ENCODE results near the gene ACTL6A. TPM values are rescaled to one million over a fixed set of nuclear protein-coding genes. Genes with fewer than 3 reads are reported as not detected.
"Not testable (repeated sequence)": the region's sequence is repeated elsewhere in the genome, so short reads cannot be mapped to it uniquely, and the experiment has no call there.

The ACTL6A gene
- polyA plus RNA-seq (2013, experiment 1 of 2; ENCODE audit: insufficient read length): 73.8 TPM
- polyA plus RNA-seq (2013, experiment 2 of 2; ENCODE audit: insufficient read length): 43.1 TPM

- peak; percentile 100 for DNase-seq
Observed at GRCh38 chr3:179562591-179563270, at the start of gene ACTL6A. ACTL6A (plus strand) TSS chr3:179562926; CDS start chr3:179563093, 167 bp downstream.

DNA sequence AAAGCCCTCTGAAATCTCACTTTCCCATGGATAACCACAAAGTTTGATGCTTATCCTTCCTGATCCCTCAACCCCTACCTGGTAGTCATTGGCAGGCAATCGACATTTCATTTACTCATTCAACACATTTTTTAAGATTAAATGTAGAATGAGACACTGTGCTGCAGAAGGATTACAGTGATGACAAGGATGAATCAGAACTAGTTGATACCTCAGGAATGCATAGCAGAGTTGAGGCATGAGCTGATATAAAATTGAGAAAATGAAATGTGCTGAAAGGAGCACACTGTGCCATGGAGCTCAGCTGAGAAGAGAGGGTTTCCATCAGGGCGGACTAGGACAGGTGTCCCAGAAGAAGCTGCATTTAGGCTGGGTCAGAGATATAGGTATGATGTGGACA, 48.9 kb upstream of the ACTL6A start:
- DNase-seq: peak; percentile 46

GRCh38 chr3:179516461-179517251, 46.1 kb upstream of the ACTL6A start:
- not testable (repeated sequence) for DNase-seq

DNA sequence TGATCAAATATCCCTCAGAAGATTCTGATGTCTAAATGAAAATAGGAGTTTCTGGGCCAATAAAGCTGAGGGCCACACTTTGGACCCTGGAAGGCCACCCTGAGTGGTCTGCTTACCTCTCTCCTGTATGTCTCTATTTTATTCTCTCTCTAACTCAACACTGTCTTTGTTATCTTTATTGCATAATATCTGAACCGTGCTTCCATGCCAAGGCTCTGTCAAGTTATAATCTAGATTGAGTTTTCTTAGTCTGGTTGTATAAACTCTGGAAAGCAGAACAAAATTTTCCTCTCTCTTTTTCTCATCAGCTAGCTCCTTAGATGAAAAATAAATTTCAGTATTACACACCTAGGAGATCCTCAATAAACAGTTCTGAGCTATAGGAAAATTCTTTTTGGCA, 36.2 kb upstream of the ACTL6A start:
- DNase-seq: no peak

DNA sequence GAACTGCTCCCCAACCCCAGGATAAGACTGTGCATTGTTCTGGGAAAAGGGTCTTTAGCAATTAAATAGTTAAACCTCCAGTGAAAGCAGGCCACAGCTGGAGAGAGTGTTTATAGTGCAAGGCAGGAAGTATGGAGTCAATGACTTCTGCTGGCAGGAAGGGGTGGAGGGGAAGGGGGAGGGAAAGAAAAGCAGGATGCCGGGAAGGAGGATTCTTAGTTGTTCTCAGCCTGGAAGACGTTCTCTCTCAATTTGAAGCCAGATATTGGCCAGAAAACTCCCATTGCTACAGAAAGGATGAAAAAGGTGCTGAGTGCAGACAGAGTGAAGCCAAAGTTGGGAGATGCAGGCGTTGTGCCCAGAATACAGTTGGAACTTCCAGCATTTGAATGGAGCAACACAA, 35.7 kb upstream of the ACTL6A start:
- peak; percentile 79 for DNase-seq

DNA sequence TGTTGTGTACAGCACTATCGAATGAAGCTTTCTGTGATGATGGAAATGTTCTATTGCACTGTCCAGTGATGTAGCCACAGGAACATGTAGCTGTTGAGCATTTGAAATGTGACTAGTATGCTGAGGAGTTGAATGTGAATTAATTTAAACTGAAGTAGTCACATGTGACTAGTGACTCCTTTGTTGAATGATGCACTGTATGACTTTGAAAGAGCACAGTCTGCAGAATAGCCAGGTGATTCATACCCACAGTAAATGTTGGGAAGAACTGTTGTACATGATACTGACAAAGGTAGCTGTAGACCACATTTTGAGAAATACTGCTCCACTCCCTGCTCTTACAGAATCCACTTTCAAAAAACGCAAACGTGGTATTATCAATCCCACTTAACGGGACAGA, 34.0 kb upstream of the ACTL6A start:
- DNase-seq: no peak

GRCh38 chr3:179531576-179531975, 31.1 kb upstream of the ACTL6A start:
- no peak for DNase-seq

DNA sequence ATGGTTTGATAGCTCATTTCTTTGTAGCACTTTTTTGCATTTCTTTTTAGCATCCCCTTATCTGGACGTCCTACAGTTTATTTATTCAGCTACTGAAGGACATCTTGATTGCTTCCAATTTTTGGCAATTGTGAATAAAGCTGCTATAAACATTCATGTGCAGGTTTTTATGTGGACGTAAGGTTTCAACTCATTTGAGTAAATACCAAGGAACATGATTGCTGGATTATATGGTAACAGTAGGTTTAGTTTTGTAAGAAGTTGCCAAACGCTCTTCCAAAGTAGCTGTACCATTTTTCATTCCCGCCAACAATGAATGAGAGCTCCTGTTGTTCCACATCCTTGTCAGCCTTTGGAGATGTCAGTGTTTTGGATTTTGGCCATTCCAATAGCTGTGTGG, 29.5 kb upstream of the ACTL6A start:
- no peak for DNase-seq

DNA sequence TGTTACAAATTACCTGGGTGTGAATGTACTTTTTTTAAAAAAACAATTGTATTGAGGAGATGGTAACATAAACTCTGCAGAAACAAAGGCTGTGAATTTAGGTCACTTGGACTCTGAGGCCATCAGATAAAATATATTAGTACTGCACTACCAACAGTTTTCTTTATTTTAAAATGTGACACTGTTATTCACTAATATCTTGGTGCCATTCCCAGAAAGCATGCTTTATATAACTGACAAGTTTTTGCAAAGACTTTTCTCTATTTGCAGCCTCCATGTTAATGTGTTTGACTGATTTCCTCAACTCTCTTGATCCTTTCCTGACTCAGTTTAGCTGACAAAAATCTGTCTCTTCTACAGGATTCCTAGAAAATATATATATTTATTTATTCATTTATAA, 26.5 kb upstream of the ACTL6A start:
- DNase-seq: no peak

- DNase-seq: no peak
Observed at GRCh38 chr3:179541094-179541493, 21.6 kb upstream of the ACTL6A start.

DNA sequence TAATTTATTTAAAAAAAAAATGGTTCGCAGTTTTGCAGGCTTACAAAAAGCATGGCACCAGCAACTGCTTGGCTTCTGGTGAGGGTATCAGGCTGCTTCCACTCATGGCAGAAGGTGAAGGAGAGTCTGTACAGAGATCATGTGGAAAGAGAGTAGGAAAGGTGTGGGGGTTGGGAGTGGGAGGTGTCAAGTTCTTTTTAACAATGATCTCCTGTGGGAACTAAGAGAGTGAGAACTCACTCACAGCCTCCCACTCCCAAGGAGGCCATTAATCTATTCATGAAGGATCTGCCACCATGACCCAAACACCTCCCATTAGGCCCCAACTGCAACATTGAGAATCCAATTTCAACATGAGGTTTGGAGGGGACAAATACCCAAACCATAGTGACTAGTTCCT, 21.1 kb upstream of the ACTL6A start:
- no peak for DNase-seq

- no peak for DNase-seq
Observed at GRCh38 chr3:179542375-179542774, 20.4 kb upstream of the ACTL6A start.

GRCh38 chr3:179544981-179545645, 17.6 kb upstream of the ACTL6A start:
- peak; percentile 70 for DNase-seq

GRCh38 chr3:179546814-179547241, 15.9 kb upstream of the ACTL6A start:
- DNase-seq: no peak

- DNase-seq: no peak
Observed at GRCh38 chr3:179551349-179552105, 11.2 kb upstream of the ACTL6A start.

- peak; percentile 74 for DNase-seq
Observed at GRCh38 chr3:179558742-179559364, 3.9 kb upstream of the ACTL6A start.

DNA sequence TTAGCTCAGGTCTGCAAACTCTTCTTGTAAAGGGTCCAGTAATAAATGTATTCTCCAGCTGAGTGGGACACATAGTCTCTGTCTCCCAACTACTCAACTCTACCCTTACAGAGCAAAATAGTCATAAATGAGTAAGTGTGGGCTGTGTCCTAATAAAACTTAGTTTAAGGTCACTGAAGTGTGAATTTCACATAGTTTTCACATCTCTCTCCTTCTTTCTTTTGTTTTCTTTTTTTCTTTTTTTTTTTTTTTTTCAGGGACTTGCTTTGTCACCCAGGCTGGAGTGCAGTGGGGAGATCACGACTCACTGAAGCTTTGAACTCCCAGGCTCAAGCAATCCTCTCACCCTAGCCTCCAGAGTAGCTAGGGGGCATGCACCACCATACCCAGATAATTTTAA, 1.9 kb upstream of the ACTL6A start:
- no peak for DNase-seq

DNA sequence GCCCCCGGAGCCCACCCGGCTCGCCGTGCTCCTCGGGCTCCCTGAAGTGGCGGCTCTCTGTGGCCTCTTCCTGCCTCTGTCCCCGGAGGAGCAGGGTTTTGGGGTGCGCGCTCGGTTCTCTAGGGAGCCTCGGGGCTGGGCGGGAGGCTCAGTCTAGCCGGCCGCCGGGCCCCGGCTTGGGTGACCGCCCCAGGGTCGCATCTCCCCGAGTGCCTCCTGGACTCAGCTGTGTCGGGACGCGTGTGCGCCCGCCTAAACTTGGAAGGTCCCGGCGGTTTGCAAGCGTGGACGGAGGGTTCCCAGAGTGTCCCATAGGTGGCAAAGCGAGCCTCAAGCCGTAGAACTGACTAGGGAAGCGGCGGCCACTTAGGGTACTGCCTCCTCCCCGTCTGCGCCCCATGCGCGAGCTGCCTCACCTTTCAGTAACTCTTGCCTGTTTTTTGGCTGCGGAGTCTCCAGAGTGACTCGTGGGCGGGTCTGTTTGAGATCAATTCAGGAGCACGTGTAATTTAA, 601 bp downstream of the ACTL6A start:
- peak; percentile 77 for DNase-seq

DNA sequence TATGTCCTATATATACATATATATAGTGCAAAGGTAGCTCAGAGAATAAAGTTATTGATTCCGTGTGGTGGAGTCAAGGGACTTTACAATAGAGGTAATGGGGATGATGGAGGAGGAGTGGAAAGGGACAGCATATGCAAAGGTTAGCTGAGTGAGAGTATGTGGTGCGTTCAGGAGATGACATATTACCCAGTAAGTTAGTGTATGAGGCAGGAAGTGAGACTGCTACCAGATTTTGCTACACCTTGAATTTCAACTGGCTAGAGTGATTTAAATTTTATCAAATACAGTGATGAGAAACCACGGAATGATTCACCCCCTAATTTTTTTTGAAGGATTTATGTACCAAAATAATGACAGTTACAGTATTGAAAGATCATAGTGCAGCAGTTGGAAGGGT, 2.8 kb downstream of the ACTL6A start:
- DNase-seq: no peak

DNA sequence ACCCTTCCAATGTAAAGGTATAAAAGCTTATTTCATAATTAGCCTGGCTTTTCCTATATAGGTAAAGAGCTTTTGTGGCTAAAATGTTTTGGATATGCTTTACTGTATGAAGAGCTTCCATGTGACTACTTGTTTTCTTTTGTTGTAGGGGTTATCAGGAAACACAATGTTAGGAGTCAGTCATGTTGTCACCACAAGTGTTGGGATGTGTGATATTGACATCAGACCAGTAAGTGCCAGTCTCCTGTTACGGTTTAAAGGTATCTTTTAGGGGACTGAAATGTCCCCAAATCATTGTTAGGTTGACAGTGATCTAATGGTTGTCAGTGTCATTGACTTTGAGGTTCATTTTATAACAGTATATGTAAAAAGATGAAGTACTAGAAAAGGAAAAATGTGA, 18.3 kb downstream of the ACTL6A start:
- DNase-seq: no peak

DNA sequence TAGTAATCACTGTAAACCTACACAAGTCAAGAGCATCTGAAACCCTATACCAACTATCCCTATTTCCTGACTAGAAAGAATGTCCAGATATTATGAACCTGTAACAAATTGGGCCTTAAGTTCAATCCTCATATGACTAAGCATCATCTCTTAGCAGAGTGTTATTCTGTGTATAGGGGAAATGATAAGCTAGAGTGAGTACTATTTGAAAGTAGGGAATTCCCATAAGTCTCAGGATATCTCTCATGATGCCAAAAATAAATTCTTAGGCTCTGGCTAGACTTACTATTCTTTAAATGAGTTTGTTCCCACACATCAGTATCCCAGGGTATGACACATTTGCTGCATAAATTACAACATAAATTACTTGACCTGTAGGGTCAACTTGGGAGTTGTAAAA, 26.4 kb downstream of the ACTL6A start:
- peak; percentile 4 for DNase-seq

GRCh38 chr3:179590669-179591068, 27.9 kb downstream of the ACTL6A start:
- no peak for DNase-seq

All from fibroblast of skin of back (primary cell).